Brain microvascular endothelial cell (primary cell): ENCODE measurements around the gene RIC8A.

Source experiments
- DNase-seq: peaks from one replicate; pipeline ENCODE4 v3.0.0-alpha.2; 2020
- H3K27ac ChIP-seq: fragments of 250-450 bp; sonication (Bioruptor Pico); 2 replicates; pipeline ENCODE4 v1.5.1; 2020; ENCODE audit warnings: mild to moderate bottlenecking, moderate library complexity
- H3K27me3 ChIP-seq: fragments of 250-450 bp; sonication (Bioruptor Pico); replicated peaks from 2 replicates; pipeline ENCODE4 v1.5.1; 2020; ENCODE audit warnings: mild to moderate bottlenecking
- H3K36me3 ChIP-seq: fragments of 250-450 bp; sonication (Bioruptor Pico); replicated peaks from 2 replicates; pipeline ENCODE4 v1.5.1; 2020; ENCODE audit warnings: mild to moderate bottlenecking
- H3K4me3 ChIP-seq: 2 replicates; pipeline ENCODE4 v1.5.1; 2011; ENCODE audit warnings: low read depth, mild to moderate bottlenecking, control low read depth, low read length, moderate library complexity
- in situ Hi-C: cut with HindIII; loops from 2 replicates; pipeline ENCODE4 v1.10.0; 2017; ENCODE audit warnings: low sequenced_read_pairs, low pct_ligation_motif_present
- TF ChIP-seq, protein P1 (sequence below): IDR thresholded peaks from 2 replicates; pipeline ENCODE4 v1.5.1; 2011; ENCODE audit warnings: low read depth, mild to moderate bottlenecking, moderate library complexity, low read length, control low read depth, inconsistent platforms; ENCODE audit errors: missing control alignments

The RIC8A gene

DNA sequence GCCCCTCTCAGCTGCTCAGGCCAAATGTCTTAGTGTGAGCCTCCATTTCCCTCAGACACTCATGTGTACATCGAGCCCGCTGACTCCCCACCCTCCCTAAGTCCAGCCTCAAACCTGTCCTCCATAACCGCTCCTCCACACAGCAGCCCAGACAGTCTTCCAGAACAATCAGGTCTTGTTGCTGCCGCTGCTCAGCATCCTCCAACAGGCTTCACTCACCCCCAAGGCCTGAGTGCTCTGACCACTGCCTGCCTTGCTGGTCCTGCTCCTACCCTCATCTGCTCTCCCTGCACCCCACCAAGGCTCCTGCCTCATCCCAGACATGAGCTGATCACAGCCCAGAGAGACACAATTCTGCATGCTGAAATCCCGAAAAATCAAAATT is 46.4 kb downstream of the RIC8A start:
- no peak overlapping the region for H3K4me3 ChIP-seq
- H3K27me3 ChIP-seq: no peaks in the 10 kb centered on the region
- peaks cover 47% of the 10 kb centered on the region for H3K36me3 ChIP-seq
- in situ Hi-C loops: no loop called here
- TF ChIP-seq, protein P1, sequence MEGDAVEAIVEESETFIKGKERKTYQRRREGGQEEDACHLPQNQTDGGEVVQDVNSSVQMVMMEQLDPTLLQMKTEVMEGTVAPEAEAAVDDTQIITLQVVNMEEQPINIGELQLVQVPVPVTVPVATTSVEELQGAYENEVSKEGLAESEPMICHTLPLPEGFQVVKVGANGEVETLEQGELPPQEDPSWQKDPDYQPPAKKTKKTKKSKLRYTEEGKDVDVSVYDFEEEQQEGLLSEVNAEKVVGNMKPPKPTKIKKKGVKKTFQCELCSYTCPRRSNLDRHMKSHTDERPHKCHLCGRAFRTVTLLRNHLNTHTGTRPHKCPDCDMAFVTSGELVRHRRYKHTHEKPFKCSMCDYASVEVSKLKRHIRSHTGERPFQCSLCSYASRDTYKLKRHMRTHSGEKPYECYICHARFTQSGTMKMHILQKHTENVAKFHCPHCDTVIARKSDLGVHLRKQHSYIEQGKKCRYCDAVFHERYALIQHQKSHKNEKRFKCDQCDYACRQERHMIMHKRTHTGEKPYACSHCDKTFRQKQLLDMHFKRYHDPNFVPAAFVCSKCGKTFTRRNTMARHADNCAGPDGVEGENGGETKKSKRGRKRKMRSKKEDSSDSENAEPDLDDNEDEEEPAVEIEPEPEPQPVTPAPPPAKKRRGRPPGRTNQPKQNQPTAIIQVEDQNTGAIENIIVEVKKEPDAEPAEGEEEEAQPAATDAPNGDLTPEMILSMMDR: no peak
- no peak overlapping the region for H3K27ac ChIP-seq
- no peak for DNase-seq

DNA sequence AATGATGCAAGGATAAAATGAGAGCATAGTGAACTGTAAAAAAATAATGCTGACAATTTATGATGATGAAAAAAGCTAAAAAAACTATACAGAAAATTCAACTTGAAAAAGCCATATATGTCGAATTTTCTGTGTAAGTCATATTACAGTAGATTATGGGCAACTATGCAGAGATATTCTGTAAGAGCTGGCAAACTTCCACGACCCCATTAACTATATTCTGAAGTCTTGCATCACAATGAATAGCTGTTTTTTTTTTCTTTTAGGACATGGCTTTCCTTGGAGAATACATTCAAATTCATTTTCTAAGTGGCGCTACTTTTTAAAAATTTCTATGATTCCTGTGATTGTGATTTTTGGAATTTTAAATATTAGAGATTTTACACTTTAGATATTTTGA is 47.7 kb downstream of the RIC8A start:
- in situ Hi-C loops: no loop called here
- TF ChIP-seq, protein P1: no peak
- Histone ChIP-seq H3K36me3 (peaks cover 36% of the 10 kb centered on the region), H3K27ac (no peak overlapping the region), H3K27me3 (no peaks in the 10 kb centered on the region), H3K4me3 (no peak overlapping the region)
- no peak for DNase-seq

DNA sequence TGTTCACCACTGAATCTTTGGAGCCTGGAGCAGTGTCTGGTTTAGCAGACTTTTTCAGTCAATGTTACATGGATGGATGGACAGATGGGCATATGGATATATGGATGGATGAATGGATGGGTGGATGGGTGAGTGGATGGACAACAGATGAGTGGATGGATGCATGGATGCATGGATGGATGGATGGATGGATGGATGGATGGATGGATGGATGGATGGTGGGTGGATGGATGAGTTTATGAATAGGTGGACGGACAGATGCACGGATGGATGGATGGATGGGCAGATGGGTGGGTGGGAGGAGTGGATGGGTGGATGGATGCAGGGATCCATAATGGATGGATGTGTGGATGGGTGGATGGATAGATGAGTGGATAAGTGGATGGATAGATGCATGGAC is 48.3 kb downstream of the RIC8A start:
- Histone ChIP-seq H3K36me3 (peaks cover 30% of the 10 kb centered on the region), H3K27me3 (no peaks in the 10 kb centered on the region), H3K4me3 (no peak overlapping the region), H3K27ac (no peak overlapping the region)
- in situ Hi-C loops: no loop called here
- TF ChIP-seq, protein P1: no peak
- no peak for DNase-seq

DNA sequence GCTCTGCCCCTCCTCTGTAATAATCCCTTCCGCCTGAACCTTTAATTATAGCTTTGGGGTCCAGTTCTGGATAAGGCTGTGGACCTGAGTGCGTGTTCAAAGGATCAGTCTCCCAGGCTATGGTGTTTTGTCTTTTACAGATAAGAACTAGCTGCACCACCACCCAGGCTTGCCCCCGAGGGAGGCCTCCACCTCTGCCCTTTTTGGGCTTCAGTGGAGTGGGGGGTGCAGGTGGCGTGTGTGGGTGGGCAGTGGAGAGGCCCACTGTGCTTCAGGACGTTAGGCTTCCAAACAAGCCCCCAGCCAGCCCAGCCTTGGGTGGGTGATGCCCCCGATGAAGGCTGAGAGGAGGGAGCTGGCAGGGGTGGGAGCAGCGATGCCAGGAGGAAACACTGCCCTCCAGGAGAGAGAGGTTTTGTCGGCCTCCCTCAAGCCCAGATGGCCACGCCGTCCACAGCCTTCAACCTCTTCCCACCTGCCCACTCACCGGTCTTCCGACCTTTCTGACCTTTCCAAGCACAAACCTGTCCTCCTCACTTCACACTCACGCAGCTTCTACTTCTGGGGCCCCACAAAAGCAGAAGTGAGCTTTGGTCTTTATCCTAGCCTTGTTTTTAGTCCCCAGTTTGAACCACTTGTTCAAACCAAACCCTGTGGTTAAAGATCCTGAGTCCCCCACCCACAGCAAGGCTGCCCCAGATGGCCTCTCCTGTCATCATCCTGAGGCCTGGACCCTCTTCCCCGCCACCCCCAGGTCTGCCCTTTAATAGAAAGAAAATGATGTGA is 49.6 kb downstream of the RIC8A start:
- no peaks in the 10 kb centered on the region for H3K27me3 ChIP-seq
- no peak overlapping the region for H3K4me3 ChIP-seq
- no peak overlapping the region for H3K27ac ChIP-seq
- no peak for DNase-seq
- in situ Hi-C loops: no loop called here
- H3K36me3 ChIP-seq: peaks cover 18% of the 10 kb centered on the region
- TF ChIP-seq, protein P1: no peak

DNA sequence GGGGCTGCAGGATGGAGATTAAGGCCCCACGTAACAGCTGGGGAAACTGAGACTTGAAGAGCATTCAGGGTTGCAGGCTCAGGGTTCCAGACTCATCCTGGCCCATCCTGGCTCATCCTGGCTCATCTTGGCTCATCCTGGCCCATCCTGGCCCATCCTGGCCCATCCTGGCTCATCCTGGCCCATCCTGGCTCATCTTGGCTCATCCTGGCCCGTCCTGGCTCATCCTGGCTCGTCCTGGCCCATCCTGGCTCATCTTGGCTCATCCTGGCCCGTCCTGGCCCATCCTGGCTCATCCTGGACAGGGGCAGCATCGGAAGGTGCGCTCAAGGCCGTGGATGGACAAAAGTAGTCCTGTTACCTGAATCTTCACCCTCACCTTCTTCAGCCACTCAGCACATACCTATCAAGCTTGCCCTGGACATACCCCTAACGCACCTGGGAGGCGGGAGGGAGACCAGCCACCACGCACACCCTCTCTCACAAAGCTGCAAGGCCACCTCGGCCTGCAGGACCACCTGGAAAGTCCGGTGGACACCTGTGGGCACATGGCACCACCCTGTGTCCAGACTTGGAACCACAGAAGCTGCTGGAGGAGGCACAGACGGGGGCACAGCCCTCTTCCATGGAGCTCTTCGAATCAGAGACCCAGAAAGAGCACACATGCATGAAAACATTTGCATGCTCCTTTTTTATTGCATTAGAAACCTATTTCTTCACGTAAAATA is 50.4 kb downstream of the RIC8A start:
- Histone ChIP-seq H3K36me3 (peaks cover 10% of the 10 kb centered on the region), H3K27ac (no peak overlapping the region), H3K27me3 (no peaks in the 10 kb centered on the region), H3K4me3 (no peak overlapping the region)
- DNase-seq: no peak
- TF ChIP-seq, protein P1: peak; percentile 41
- in situ Hi-C loops: no loop called here

DNA sequence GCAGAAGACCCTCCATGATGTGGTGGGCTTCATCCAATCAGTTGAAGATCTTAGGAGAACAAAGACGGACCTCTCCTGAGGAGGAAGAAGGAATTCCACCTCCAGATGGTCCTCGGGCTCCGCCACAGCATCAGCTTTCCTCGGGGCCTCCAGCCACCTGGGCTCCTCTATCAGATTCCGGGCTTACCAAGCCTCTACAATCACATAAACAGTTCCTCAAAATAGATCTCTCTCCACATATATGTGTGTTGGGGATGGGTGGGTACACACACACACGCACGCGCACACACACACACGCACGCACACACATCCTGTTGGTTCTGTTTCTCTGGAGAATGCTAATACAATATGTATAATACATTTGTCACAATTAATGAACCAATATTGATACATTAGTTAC is 51.9 kb downstream of the RIC8A start:
- in situ Hi-C loops: no loop called here
- no peaks in the 10 kb centered on the region for H3K27me3 ChIP-seq
- no peak overlapping the region for H3K4me3 ChIP-seq
- TF ChIP-seq, protein P1: no peak
- H3K27ac ChIP-seq: no peak overlapping the region
- no peak for DNase-seq
- no peaks in the 10 kb centered on the region for H3K36me3 ChIP-seq
